ENCODE measurements around the gene C6orf136.

C6orf136 gene

GRCh38 chr6:30689022-30689865, 42.3 kb downstream of the C6orf136 start:
- H3K4me1 ChIP-seq (ENCODE audit: low read length) = peaks cover 30% of the 10 kb centered on the region
- H3K9me3 ChIP-seq (ENCODE audit: insufficient read depth, low read length) = no peaks in the 10 kb centered on the region
- no peak overlapping the region for H3K9ac ChIP-seq (ENCODE audit: low read length)
- peak overlapping the region; percentile 87 for H3K4me2 ChIP-seq (ENCODE audit: low read length)
- no peak overlapping the region for H3K27ac ChIP-seq (ENCODE audit: low read length)
- H3K36me3 ChIP-seq (replicated peaks; ENCODE audit: low read depth, low read length) = no peaks in the 10 kb centered on the region
- H3K79me2 ChIP-seq (ENCODE audit: low read length) = peaks cover 22% of the 10 kb centered on the region
- no peak for TF ChIP-seq EZH2phosphoT487 (IDR thresholded peaks at IDR 0.05; ENCODE audit: low read depth)
- TF ChIP-seq CTCF (IDR thresholded peaks at IDR 0.05; ENCODE audit: low read depth, low read length) = no peak
- H2AFZ ChIP-seq (ENCODE audit: low read depth, low read length) = no peak overlapping the region
- H4K20me1 ChIP-seq (ENCODE audit: insufficient read depth, low read length) = no peaks in the 10 kb centered on the region
- H3K4me3 ChIP-seq (ENCODE audit: low read length) = no peak overlapping the region
- no peaks in the 10 kb centered on the region for H3K27me3 ChIP-seq (ENCODE audit: low read depth, low read length)

- TF ChIP-seq CTCF (IDR thresholded peaks at IDR 0.05; ENCODE audit: low read depth, low read length) = no peak
- TF ChIP-seq EZH2phosphoT487 (IDR thresholded peaks at IDR 0.05; ENCODE audit: low read depth) = no peak
- peak overlapping the region; percentile 94 for H3K4me3 ChIP-seq (ENCODE audit: low read length)
Measured at GRCh38 chr6:30689985-30690384, 43.1 kb downstream of the C6orf136 start.

GRCh38 chr6:30690403-30691207, 43.7 kb downstream of the C6orf136 start, which contains the start of gene NRM:
Gene NRM (minus strand): TSS chr6:30690984. CDS start chr6:30690974, 10 bp downstream.
- H2AFZ ChIP-seq (ENCODE audit: low read depth, low read length) = peak within 1 kb of the TSS; percentile 83
- H3K4me2 ChIP-seq (ENCODE audit: low read length) = peak within 1 kb of the TSS; percentile 87
- no peaks in the 10 kb centered on the region for H4K20me1 ChIP-seq (ENCODE audit: insufficient read depth, low read length)
- peak within 1 kb of the TSS; percentile 75 for H3K9ac ChIP-seq (ENCODE audit: low read length)
- H3K4me3 ChIP-seq (ENCODE audit: low read length) = peak within 1 kb of the TSS; percentile 94
- no peaks in the 10 kb centered on the region for H3K27me3 ChIP-seq (ENCODE audit: low read depth, low read length)
- TF ChIP-seq CTCF (IDR thresholded peaks at IDR 0.05; ENCODE audit: low read depth, low read length) = no peak
- TF ChIP-seq EZH2phosphoT487 (IDR thresholded peaks at IDR 0.05; ENCODE audit: low read depth) = no peak
- H3K79me2 ChIP-seq (ENCODE audit: low read length) = peaks cover 8% of the 10 kb centered on the region
- H3K27ac ChIP-seq (ENCODE audit: low read length) = peak within 1 kb of the TSS; percentile 43
- H3K36me3 ChIP-seq (replicated peaks; ENCODE audit: low read depth, low read length) = no peaks in the 10 kb centered on the region
- H3K9me3 ChIP-seq (ENCODE audit: insufficient read depth, low read length) = no peaks in the 10 kb centered on the region
- H3K4me1 ChIP-seq (ENCODE audit: low read length) = peaks cover 27% of the 10 kb centered on the region

More at GRCh38 chr6:30689985-30690384, 43.1 kb downstream of the C6orf136 start:
- Histone ChIP-seq H3K27me3 (ENCODE audit: low read depth, low read length) (no peaks in the 10 kb centered on the region), H2AFZ (ENCODE audit: low read depth, low read length) (no peak overlapping the region), H3K4me2 (ENCODE audit: low read length) (peak overlapping the region; percentile 87), H3K27ac (ENCODE audit: low read length) (no peak overlapping the region), H3K4me1 (ENCODE audit: low read length) (peaks cover 28% of the 10 kb centered on the region), H3K9me3 (ENCODE audit: insufficient read depth, low read length) (no peaks in the 10 kb centered on the region), H3K79me2 (ENCODE audit: low read length) (peaks cover 14% of the 10 kb centered on the region), H3K36me3 (replicated peaks; ENCODE audit: low read depth, low read length) (no peaks in the 10 kb centered on the region), H4K20me1 (ENCODE audit: insufficient read depth, low read length) (no peaks in the 10 kb centered on the region), H3K9ac (ENCODE audit: low read length) (peak overlapping the region; percentile 75)

Measured in OCI-LY3 (cell line).